Epithelial cell of proximal tubule (primary cell): Measurements from ENCODE around the gene CP. TPM values are rescaled to one million over a fixed set of nuclear protein-coding genes. Genes with fewer than 3 reads are reported as not detected.

Source experiments
- DNase-seq: peaks from one replicate; pipeline ENCODE4 v3.0.0-alpha.2; 2011; ENCODE audit warnings: low read depth
- H3K4me3 ChIP-seq: 2 replicates; pipeline ENCODE4 v1.5.1; 2011; ENCODE audit warnings: low read depth, mild to moderate bottlenecking, low read length
- CTCF ChIP-seq: conservative IDR thresholded peaks from 2 replicates; pipeline ENCODE4 v1.5.1; 2012; ENCODE audit warnings: low read depth, mild to moderate bottlenecking, low read length
- total RNA-seq: library from RNA; depleted of rRNA; stranded (reverse); fragments of >200 nt; gene quantifications from 2 replicates; pipeline ENCODE4 v1.2.3, GENCODE V29; 2015

CP gene
- total RNA-seq, 1 donor from 2014 or later, result not detected

GRCh38 chr3:149150436-149150835 is 71.2 kb downstream of the CP start:
- no peak for DNase-seq
- no peak overlapping the region for H3K4me3 ChIP-seq
- no peak for TF ChIP-seq CTCF

DNA sequence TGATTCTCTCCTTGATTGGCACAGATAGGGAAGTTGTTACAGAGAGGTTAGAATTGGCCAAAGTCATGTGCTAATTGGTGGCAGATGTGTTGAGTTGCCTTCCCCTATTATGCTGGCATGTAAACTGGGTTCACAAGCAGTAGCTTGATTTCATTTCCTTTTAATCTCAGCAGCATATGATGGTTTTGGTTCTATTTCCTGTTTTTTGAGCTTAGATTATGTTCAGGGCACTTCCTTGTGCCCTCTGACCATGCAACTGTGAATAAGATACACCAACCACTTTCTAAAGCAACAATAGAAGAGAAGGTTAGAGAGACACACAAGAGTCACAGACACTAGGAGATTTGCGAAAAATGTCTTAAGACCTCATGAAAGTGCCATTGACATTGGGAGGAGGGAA is 75.7 kb downstream of the CP start:
- DNase-seq, result no peak
- H3K4me3 ChIP-seq, result no peak overlapping the region
- TF ChIP-seq CTCF, result no peak

DNA sequence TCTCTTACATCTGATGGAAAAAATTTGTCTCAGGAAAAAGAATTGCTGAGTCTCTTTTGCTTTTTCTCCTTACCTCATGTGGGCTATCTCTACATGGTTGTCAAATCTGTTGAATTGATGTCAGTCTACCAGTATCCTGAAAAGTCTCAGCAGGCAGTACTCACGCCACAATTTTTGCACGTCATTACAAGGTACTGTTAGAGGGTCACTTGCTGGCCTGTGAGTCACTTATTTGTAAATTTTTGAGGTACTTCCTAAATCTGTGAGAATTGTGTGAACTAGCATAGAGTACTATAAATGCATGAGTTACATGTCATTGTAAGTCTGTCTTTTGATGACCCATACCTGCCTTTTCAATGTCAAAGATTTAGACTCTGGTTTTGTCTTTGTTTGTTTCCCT is 76.3 kb downstream of the CP start:
- H3K4me3 ChIP-seq, result no peak overlapping the region
- no peak for DNase-seq
- no peak for TF ChIP-seq CTCF

DNA sequence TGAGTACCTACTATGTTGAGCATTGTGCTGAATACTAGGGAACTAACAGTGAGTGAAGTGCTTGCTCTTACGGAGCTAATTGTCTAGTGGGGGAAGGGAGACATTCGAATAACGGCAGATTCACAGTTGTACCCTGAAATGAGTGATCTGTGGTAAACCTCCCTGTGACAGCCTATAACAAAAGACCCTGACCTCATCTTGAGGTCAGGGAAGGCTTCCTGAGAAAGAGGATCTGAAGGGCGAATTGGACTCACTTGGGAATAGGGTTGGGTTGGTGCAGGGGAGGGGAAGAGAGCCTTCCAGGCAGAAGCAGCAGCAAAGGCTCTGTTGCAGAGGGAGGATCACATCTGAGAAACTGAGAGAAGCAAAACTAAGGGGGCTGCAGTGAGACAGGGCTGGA is 78.9 kb downstream of the CP start:
- no peak overlapping the region for H3K4me3 ChIP-seq
- TF ChIP-seq CTCF, result no peak
- no peak for DNase-seq

DNA sequence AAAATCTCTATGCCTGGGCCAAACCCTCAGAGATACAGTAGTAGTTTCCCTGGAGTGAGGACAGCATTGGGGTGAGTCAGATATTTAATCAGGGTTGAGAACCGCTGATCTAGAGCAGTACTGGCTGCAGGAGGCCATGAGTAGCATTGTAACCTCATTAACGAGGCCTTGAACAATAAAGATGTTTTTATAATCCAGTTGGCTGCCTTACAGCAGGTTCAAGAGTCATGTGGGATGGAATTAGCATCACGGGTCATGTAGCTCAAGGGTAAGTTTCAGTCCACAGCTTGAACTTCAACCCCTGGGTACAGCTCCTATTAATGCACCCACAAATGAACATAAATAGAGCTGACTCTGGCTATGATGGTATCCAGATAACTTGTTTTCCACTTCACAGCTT is 87.1 kb downstream of the CP start:
- H3K4me3 ChIP-seq, result no peak overlapping the region
- peak; percentile 64 for DNase-seq
- TF ChIP-seq CTCF, result no peak

DNA sequence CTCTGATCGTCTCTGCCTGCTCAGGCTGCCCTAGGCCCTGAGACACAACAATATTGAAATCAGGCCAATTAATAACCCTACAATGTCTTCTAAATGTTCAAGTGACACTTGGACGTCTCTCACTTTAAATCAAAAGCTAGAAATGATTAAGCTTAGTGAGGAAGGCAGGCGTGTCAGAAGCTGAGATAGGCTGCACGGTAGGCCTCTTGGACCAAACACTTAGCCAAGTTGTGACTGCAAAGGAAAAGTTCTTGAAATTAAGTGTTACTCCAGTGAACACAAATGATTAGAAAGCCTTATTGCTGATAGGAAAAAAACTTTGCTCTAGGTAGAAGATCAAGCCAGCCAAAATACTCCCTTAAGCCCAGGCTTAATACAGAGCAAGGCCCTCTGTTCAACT is 90.0 kb downstream of the CP start:
- TF ChIP-seq CTCF, result no peak
- no peak for DNase-seq
- peak overlapping the region; percentile 93 for H3K4me3 ChIP-seq

DNA sequence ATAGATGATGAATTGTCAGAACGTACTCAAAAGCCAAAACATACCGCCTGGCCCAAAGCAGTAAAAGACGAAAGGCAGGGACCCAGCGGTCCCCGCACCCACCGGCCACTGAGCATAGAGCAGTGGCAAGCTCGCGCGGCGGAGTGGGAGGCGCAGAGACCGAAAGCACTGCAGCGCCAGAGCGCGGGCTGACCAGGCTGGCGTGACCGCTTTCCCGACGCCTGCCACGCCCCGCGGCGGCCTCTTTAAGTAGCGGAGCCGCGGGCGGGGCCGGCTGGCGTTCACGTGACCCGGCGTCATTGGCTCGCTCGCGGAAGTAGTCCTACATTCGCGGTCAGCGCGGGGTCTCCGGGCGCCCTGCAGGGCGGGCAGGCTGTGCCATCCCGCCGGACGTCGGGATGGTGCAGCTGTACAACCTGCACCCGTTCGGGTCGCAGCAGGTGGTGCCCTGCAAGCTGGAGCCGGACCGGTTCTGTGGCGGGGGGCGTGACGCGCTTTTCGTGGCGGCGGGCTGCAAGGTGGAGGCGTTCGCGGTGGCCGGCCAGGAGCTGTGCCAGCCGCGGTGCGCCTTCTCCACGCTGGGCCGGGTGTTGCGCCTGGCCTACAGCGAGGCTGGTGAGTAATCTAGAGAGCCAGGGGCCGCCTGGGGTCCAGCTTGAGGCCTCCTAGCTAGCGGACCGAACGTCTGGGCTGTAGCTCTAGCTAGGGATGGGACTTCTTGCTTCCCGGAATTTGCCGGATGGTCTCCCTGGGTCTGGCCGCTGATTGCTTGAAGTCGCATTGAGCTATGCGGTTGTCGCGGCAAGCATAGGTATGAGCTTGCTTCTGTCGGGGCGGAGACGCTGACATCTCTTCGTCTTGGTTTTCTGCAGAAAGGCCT is 92.1 kb downstream of the CP start, which contains the start of gene HPS3:
Gene HPS3 (plus strand): TSS at position 313 of the 880 bp plus-strand sequence. CDS start 86 bp downstream, at position 399.
- peak within 1 kb of the TSS; percentile 93 for H3K4me3 ChIP-seq
- TF ChIP-seq CTCF, result no peak
- no peak for DNase-seq
